GM12891 (cell line): Measurements from ENCODE around the gene PCMT1.

Experiments used
- DNase-seq: peaks from one replicate; pipeline ENCODE4 v3.0.0; 2011; ENCODE audit warnings: low spot score; ENCODE audit not compliant: insufficient read length
- FAIRE-seq: peaks from 2 replicates; lab custom pipeline; 2011; peaks lifted over from hg19 to GRCh38; lab: Jason Lieb, UNC
- PAX5 ChIP-seq: IDR thresholded peaks from 2 replicates; pipeline ENCODE4 v1.6.1; 2011; ENCODE audit warnings: low read length, moderate library complexity, mild to moderate bottlenecking; ENCODE audit not compliant: insufficient read depth, severe bottlenecking
- POLR2A ChIP-seq: IDR thresholded peaks from 2 replicates; pipeline ENCODE4 v1.6.1; 2011; ENCODE audit warnings: low read depth, low read length, control low read depth
- POLR2AphosphoS5 ChIP-seq: IDR thresholded peaks from 2 replicates; pipeline ENCODE4 v1.6.1; 2011; ENCODE audit warnings: low read depth, low read length, control low read depth
- POU2F2 ChIP-seq: IDR thresholded peaks from 2 replicates; pipeline ENCODE4 v1.6.1; 2011; ENCODE audit warnings: low read depth, mild to moderate bottlenecking, control low read depth, low read length, moderate library complexity
- SPI1 ChIP-seq: IDR thresholded peaks from 2 replicates; pipeline ENCODE4 v1.6.1; 2011; ENCODE audit warnings: low read depth, low read length, control low read depth
- TAF1 ChIP-seq: IDR thresholded peaks from 2 replicates; pipeline ENCODE4 v1.6.1; 2011; ENCODE audit warnings: low read depth, low read length, control low read depth

Gene PCMT1

DNA sequence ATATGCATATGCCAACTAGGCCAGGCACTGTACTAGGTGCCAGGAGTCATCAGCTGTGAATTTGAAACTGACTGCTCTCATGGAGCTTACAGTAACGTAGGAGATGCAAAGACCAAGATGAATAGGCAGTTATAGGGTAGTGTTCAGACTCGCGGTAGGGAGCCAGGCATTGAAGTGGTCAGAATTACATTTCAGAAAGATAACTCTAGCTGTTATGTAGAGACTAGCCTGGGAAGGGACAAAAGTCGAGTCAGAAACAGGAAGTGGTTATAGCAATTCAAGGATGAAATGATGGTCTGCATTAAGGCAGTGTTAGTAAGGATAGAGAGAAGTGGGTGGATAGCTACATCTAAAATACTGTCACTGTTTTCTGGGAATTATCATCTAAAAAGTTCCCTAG lies 56.6 kb downstream of the PCMT1 start:
- TF ChIP-seq PAX5: no peak
- peak; percentile 76 for TF ChIP-seq SPI1
- TF ChIP-seq POLR2AphosphoS5: no peak
- DNase-seq (no peak), FAIRE-seq (no peak)

DNA sequence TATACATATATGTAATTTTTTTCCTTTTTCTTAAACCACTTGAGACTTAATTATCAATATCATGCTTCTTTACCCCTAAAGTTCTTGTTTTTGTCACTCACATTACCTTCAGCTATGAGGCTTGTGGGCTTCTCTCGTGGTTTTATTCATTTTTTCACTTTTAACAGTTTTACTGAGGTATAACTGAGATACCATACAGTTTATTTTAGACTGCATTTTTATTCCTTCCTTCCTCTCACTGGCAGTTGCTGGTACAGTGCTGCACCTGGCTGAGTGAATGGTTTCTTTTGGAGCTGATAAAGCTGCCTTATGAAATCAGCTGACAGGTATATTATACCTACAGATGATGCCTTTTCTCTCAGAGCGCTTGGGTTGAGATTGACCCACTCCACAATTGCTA lies 60.3 kb downstream of the PCMT1 start:
- TF ChIP-seq POLR2AphosphoS5 (no peak), TAF1 (no peak), PAX5 (no peak), POLR2A (no peak), SPI1 (no peak), POU2F2 (no peak)
- no peak for FAIRE-seq
- no peak for DNase-seq

DNA sequence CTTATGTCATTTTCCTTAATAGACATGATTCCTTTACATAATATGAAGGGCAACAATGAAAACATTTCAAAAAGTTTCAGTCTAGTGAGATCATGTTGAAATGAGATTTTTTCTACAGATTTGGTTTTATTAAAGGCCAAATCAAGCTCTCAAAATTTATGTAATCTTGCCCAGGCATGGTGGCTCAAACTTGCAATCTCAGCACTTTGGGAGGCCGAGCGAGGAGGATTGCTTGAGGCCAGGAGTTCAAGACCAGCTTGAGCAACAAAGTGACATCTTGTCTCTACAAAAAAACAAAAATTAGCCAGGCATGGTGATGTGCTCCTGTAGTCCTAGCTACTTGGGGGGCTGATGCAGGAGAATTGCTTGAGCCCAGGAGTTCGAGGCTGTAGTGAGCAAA lies 63.8 kb downstream of the PCMT1 start:
- TF ChIP-seq TAF1 (no peak), POLR2AphosphoS5 (no peak), POU2F2 (no peak), POLR2A (no peak), PAX5 (no peak), SPI1 (no peak)
- no peak for DNase-seq
- FAIRE-seq: no peak

- TF ChIP-seq SPI1: peak; percentile 80
- no peak for TF ChIP-seq POU2F2
- DNase-seq: peak; percentile 12
- FAIRE-seq: peak; percentile 43
These were observed 66.2 kb downstream of the PCMT1 start for GRCh38 chr6:149815788-149816187.

- DNase-seq (no peak), FAIRE-seq (no peak)
- no peak for TF ChIP-seq TAF1
- no peak for TF ChIP-seq PAX5
- no peak for TF ChIP-seq SPI1
- no peak for TF ChIP-seq POLR2AphosphoS5
- TF ChIP-seq POLR2A: no peak
- no peak for TF ChIP-seq POU2F2
These were observed 71.0 kb downstream of the PCMT1 start for GRCh38 chr6:149820506-149820905.

DNA sequence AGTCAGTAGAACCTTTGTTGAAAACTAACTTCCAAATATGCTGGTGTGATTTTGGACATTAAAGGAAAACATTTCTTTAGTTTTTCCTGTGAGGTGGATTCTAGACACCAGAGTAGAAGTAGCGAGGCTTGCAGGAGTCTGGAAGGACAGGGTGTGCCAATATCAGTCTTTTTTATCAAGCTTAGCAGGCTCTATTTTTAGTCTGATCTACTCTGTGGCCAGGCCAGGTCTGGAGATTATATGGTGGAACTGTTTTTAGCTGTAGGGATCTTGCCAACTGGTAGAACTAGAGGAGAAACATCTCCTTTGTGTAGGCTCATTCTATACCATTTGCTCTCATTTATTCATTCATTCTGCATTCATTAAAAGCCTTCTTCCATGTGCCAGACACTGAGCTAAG lies 72.0 kb downstream of the PCMT1 start:
- TF ChIP-seq SPI1 (no peak), POU2F2 (no peak), TAF1 (no peak), PAX5 (no peak), POLR2AphosphoS5 (no peak), POLR2A (no peak)
- FAIRE-seq (no peak), DNase-seq (no peak)

DNA sequence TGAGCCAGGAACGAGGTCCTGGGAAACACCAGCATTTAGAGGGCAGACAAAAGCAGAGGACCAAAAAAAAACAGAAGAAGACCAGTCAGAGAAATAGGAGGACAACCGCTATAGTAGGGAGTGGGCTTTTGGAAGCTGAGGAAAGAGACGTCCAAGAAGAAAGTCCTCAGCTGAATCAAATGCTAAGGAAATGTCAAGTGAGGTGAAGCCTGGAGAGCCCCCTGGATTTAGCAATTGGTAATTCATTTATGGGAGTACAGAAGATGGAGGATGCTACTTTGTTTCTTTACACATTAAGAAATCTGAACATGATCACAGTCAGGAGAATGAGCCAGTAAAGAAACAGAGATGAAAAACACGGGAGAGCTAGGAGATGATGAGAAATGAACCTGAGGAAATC lies 73.5 kb downstream of the PCMT1 start:
- TF ChIP-seq POLR2A (no peak), PAX5 (no peak), POLR2AphosphoS5 (no peak), TAF1 (no peak), POU2F2 (no peak), SPI1 (no peak)
- FAIRE-seq (no peak), DNase-seq (no peak)

DNA sequence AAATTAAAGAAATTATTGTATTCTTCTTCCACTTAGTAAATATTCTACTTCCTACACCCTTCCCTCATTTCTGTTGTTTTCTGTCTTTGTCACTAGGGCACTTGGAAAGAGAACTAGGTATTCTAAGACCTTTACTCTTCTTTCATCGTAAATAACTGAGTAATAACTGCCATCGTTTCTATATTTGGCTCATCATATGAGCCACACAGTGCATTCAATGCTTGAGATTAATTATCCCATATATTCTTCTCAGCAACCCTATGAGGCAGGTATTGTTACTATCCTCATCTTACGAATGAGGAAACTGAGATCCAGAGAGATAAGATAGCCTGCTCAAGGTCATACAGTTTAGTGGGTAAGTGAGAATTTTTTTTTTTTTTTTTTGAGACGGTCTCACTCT lies 75.8 kb downstream of the PCMT1 start:
- TF ChIP-seq POU2F2 (no peak), PAX5 (no peak), POLR2A (no peak), POLR2AphosphoS5 (no peak), SPI1 (no peak), TAF1 (no peak)
- no peak for FAIRE-seq
- DNase-seq: no peak

DNA sequence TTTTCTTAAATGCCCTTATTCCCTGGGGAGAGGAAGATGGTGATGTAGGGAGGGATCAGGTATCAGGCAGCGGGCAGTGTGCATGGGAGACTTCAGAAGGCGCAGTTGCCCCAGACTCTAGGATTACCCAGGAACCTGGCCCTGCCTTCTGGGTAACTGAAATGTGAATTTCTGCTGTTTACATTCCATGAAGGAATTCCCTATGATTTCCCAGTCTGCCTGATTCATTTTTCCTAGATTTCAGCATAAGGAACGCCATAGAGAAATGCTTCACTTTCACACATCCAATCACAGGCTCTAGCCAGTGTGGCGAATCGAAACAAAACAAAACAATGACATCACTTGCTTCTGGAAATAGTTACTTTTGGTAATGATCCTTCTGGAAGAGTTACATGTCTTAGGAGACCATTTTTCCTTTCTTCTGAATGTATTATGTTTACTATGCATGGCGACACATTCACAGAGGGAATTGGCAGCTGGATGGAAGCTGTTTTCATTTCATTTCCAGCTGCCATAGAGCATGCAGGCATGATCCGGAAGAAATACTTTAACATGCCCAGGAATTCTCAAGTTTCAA lies 81.3 kb downstream of the PCMT1 start:
- TF ChIP-seq POLR2AphosphoS5 (no peak), POLR2A (no peak), POU2F2 (no peak), SPI1 (no peak), TAF1 (no peak), PAX5 (no peak)
- FAIRE-seq (no peak), DNase-seq (no peak)

DNA sequence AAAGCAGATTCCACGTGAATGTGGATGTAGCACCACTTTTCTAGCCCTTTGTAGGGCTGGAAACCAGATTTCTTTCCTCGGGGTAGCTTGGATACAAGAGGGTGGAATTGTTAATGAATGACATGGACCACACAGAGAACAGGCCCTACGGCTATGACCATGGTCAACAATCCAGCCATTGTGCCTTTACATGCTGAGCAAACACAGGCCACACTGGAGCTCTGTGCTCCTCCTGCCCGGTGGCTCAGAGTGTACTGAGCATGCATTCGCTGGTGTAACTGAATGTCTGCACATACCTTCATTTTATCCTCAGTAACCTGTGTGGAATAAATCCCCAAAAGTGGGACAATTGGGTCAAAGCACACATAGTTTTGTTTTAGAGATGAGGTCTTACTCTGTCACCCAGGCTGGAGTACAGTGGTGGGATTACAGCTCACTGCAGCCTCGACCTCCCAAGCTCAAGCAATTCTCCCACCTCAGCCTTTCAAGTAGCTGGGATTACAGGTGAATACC lies 81.8 kb downstream of the PCMT1 start:
- TF ChIP-seq PAX5: no peak
- no peak for TF ChIP-seq POU2F2
- TF ChIP-seq TAF1: no peak
- TF ChIP-seq POLR2AphosphoS5: no peak
- no peak for TF ChIP-seq POLR2A
- TF ChIP-seq SPI1: no peak
- DNase-seq (no peak), FAIRE-seq (no peak)

DNA sequence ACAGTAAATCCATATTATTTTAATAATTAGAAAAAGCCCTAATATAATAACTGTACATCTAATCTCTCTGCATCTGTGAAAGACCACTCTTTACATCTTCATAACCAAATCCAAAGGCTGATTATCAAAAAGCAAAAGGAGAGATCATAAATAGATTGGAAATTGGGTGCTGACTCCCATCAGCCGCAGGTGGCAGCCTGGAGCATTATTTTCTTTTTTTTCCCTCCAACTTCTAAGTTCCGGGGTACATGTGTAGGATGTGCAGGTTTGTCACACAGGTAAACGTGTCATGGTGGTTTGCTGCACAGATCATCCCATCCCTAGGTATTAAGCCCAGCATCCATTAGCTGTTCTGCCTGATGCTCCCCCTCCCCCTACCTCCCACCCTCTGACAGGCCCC lies 84.1 kb downstream of the PCMT1 start:
- TF ChIP-seq TAF1: no peak
- no peak for TF ChIP-seq POLR2AphosphoS5
- no peak for TF ChIP-seq POU2F2
- TF ChIP-seq POLR2A: no peak
- no peak for TF ChIP-seq SPI1
- no peak for TF ChIP-seq PAX5
- no peak for DNase-seq
- FAIRE-seq: no peak
